OCI-LY7 (cell line): ENCODE data around the gene CD6. TPM values are rescaled to one million over a fixed set of nuclear protein-coding genes. Genes with fewer than 3 reads are reported as not detected.
A peak's percentile ranks its signal among the peaks of the same experiment; 100 is the strongest.

Source experiments
- BruUV-seq: library from RNA; stranded (reverse); fragments of 400-500 nt; replicated peaks from 2 replicates; lab custom pipeline; 2021; lab: Mats Ljungman, UMichigan
- CTCF ChIA-PET: fragments of 300-600 bp; sonication (Branson Sonifier 250); formaldehyde crosslinking; loops from one replicate; lab custom pipeline; 2022; ENCODE audit warnings: antibody characterized with exemption; ENCODE audit not compliant: unreplicated experiment; lab: Charles Lee
- POLR2A ChIA-PET: fragments of 300-600 bp; sonication (Branson Sonifier 250); formaldehyde crosslinking; loops from one replicate; lab custom pipeline; 2022; ENCODE audit warnings: antibody characterized with exemption; lab: Charles Lee
- DNase-seq: peaks from one replicate; pipeline ENCODE4 v3.0.0-alpha.2; 2015; ENCODE audit warnings: low spot score
- H2AFZ ChIP-seq: fragments of 200-600 bp; sonication (generic), shearing (Covaris generic); 2 replicates; pipeline ENCODE4 v1.6.1; 2014; ENCODE audit warnings: mild to moderate bottlenecking, antibody characterized with exemption, low read length, moderate library complexity
- H3K27ac ChIP-seq: fragments of 200-600 bp; sonication (generic); 2 replicates; pipeline ENCODE4 v1.5.1; 2014; ENCODE audit warnings: mixed run types, low read depth, mild to moderate bottlenecking, moderate library complexity, low read length, inconsistent platforms; ENCODE audit not compliant: poor library complexity, severe bottlenecking
- H3K36me3 ChIP-seq: fragments of 200-600 bp; sonication (generic); 2 replicates; pipeline ENCODE4 v1.6.1; 2014; ENCODE audit warnings: mild to moderate bottlenecking, antibody characterized with exemption, low read length, moderate library complexity, mixed read lengths; ENCODE audit not compliant: insufficient read depth
- H3K4me1 ChIP-seq: fragments of 200-600 bp; sonication (generic); 2 replicates; pipeline ENCODE4 v1.5.1; 2014; ENCODE audit warnings: mild to moderate bottlenecking, low read length; ENCODE audit not compliant: insufficient read depth, poor library complexity, severe bottlenecking
- H3K4me2 ChIP-seq: fragments of 200-600 bp; sonication (generic); 2 replicates; pipeline ENCODE4 v1.6.1; 2014; ENCODE audit warnings: mild to moderate bottlenecking, low read length
- H3K4me3 ChIP-seq: fragments of 200-600 bp; sonication (generic); 2 replicates; pipeline ENCODE4 v1.5.1; 2014; ENCODE audit warnings: mild to moderate bottlenecking, low read depth, low read length; ENCODE audit not compliant: poor library complexity, severe bottlenecking
- H3K79me2 ChIP-seq: fragments of 200-600 bp; sonication (generic); 2 replicates; pipeline ENCODE4 v1.6.1; 2016; ENCODE audit warnings: low read depth, mild to moderate bottlenecking, low read length, moderate library complexity, mixed read lengths; ENCODE audit not compliant: insufficient read depth
- H3K9me2 ChIP-seq: fragments of 200-600 bp; sonication (generic); 2 replicates; pipeline ENCODE4 v1.6.1; 2016; ENCODE audit warnings: mild to moderate bottlenecking, low read length, mixed read lengths; ENCODE audit not compliant: insufficient read depth
- H3K9me3 ChIP-seq: fragments of 200-600 bp; sonication (generic); 2 replicates; pipeline ENCODE4 v1.6.1; 2014; ENCODE audit warnings: mild to moderate bottlenecking, mixed run types, low read length, mixed read lengths
- H4K20me1 ChIP-seq: fragments of 200-600 bp; sonication (generic); 2 replicates; pipeline ENCODE4 v1.6.1; 2014; ENCODE audit warnings: mild to moderate bottlenecking, antibody characterized with exemption, low read length, moderate library complexity, mixed read lengths; ENCODE audit not compliant: insufficient read depth
- EZH2phosphoT487 ChIP-seq: fragments of 200-600 bp; sonication (generic); IDR thresholded peaks from 2 replicates; pipeline ENCODE4 v1.6.1; 2018; ENCODE audit warnings: low read depth, borderline replicate concordance, mild to moderate bottlenecking, mixed run types, antibody characterized with exemption, low read length, moderate library complexity, mixed read lengths
- intact Hi-C: fragments of 100-400 bp; cut with micrococcal nuclease; formaldehyde crosslinking; loops from one replicate; pipeline ENCODE4 v1.10.0; 2022; ENCODE audit not compliant: unreplicated experiment
- total RNA-seq, 2 experiments: library from RNA; depleted of rRNA in 1 of 2; stranded (reverse); fragments of >200 nt in 1 of 2; shearing (Covaris generic) in 1 of 2; gene quantifications; 2 replicates each; pipeline ENCODE4 v1.2.3, GENCODE V29; 2014 to 2022
- TF ChIP-seq, protein P1 (sequence below): fragments of 200-600 bp; sonication (generic); conservative IDR thresholded peaks from 2 replicates; pipeline ENCODE4 v1.5.1; 2014; ENCODE audit warnings: mild to moderate bottlenecking, antibody characterized with exemption, low read length, moderate library complexity, mixed read lengths

The CD6 gene
- total RNA-seq, 2 experiments from 2014 or later, result not detected

DNA sequence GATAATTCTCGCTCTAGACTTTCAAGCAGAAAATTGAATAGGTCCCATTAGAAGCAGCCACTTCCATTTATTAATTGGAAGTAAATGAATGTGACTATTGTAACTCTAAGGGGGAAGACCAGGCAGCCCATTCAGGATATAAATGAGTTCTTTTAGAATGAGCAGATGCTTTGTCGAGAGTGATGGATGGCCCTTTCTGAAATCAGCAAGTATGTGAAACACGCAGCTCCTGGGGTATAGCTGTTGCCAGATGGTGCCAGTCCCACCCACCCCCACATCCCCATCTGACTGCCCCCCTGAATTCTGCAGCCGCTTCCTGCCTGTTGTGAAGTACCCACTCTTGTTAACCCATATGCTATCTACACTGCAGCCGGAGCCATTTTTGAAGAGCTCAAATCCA is 23.2 kb upstream of the CD6 start:
- intact Hi-C loops, result no loop called here
- H3K9me3 ChIP-seq, result no peaks in the 10 kb centered on the region
- H3K4me1 ChIP-seq, result peaks cover 36% of the 10 kb centered on the region
- H3K4me3 ChIP-seq, result no peak overlapping the region
- no peak overlapping the region for H3K4me2 ChIP-seq
- peaks cover 3% of the 10 kb centered on the region; the same call in 1 of the 2 replicates for H3K79me2 ChIP-seq
- no peak overlapping the region for H2AFZ ChIP-seq
- DNase-seq, result no peak
- no peak overlapping the region for H3K27ac ChIP-seq
- no TSS peak for BruUV-seq
- H3K9me2 ChIP-seq, result no peaks in the 10 kb centered on the region
- ChIA-PET POLR2A (interaction anchor here (0.6 to 1.2 kb wide), 2 partner anchors 8 to 34 kb away, joined by 3 to 6 read pairs; partner anchors contain the start of gene TMEM109), CTCF (no interaction called here)
- no peaks in the 10 kb centered on the region for H3K36me3 ChIP-seq
- no peaks in the 10 kb centered on the region for H4K20me1 ChIP-seq
- no peak for TF ChIP-seq EZH2phosphoT487
- TF ChIP-seq, protein P1, sequence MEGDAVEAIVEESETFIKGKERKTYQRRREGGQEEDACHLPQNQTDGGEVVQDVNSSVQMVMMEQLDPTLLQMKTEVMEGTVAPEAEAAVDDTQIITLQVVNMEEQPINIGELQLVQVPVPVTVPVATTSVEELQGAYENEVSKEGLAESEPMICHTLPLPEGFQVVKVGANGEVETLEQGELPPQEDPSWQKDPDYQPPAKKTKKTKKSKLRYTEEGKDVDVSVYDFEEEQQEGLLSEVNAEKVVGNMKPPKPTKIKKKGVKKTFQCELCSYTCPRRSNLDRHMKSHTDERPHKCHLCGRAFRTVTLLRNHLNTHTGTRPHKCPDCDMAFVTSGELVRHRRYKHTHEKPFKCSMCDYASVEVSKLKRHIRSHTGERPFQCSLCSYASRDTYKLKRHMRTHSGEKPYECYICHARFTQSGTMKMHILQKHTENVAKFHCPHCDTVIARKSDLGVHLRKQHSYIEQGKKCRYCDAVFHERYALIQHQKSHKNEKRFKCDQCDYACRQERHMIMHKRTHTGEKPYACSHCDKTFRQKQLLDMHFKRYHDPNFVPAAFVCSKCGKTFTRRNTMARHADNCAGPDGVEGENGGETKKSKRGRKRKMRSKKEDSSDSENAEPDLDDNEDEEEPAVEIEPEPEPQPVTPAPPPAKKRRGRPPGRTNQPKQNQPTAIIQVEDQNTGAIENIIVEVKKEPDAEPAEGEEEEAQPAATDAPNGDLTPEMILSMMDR, result no peak

DNA sequence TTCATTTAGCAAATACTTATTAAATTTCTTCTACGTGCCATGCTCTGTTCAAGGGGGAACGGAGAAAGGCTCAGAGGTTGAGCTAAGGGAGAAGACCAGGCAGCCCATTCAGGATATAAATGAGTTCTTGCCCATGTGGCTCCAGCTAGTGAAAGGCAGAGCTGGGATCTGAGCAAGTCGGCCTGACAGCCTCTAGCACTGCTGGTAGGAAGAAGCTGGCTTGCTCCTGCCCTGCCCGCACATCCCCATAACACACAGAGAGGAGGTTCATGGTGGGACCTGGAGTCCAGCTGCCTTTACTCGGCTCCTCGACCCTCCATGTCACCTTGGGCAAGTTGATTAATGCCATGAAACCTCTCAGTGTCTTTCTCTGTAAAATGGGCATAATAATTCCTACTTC is 21.5 kb upstream of the CD6 start:
- peak overlapping the region; percentile 64 for H3K4me3 ChIP-seq

More for the DNA sequence above, 21.5 kb upstream of the CD6 start:
- ChIA-PET POLR2A (interaction anchor here (0.6 to 2.0 kb wide), 11 partner anchors 10 to 406 kb away, joined by 3 to 10 read pairs (median 4); partner anchors contain the start of gene PRPF19), CTCF (interaction anchor here (1.1 to 1.3 kb wide), 2 partner anchors 10 to 50 kb away, joined by 3 to 5 read pairs; no protein-coding TSS in a partner anchor)
- no peak overlapping the region for H2AFZ ChIP-seq
- H3K27ac ChIP-seq, result no peak overlapping the region
- H3K9me3 ChIP-seq, result no peaks in the 10 kb centered on the region
- intact Hi-C loops, result loop anchor here (10.0 kb wide), 1 partner anchor 55 kb away; no protein-coding TSS in a partner anchor
- H3K4me1 ChIP-seq, result peaks cover 36% of the 10 kb centered on the region
- no peaks in the 10 kb centered on the region for H3K36me3 ChIP-seq
- H3K4me2 ChIP-seq, result peak overlapping the region; percentile 80
- no peaks in the 10 kb centered on the region for H3K9me2 ChIP-seq
- no TSS peak for BruUV-seq
- TF ChIP-seq, protein P1, result no peak
- TF ChIP-seq EZH2phosphoT487, result no peak
- no peak for DNase-seq
- H4K20me1 ChIP-seq, result no peaks in the 10 kb centered on the region
- H3K79me2 ChIP-seq, result peaks cover 3% of the 10 kb centered on the region; the same call in 1 of the 2 replicates
